Right cardiac atrium (tissue), 5 donors: ENCODE measurements around the gene GTF3C1. TPM values are rescaled to one million over a fixed set of nuclear protein-coding genes. Genes with fewer than 3 reads are reported as not detected.
"Not testable (repeated sequence)": the region's sequence is repeated elsewhere in the genome, so short reads cannot be mapped to it uniquely, and the experiment has no call there.

Experiments
- ATAC-seq, 2 donors: fragments of 200-7000 bp; cut with Tn5 transposase; one replicate each; pipeline versions ENCODE4 v1.8.0 to v1.9.1; 2020; ENCODE audit warnings: moderate library complexity in 2 of 2, mild to moderate bottlenecking in 1 of 2
- DNase-seq, 3 donors: peaks; one replicate each; pipeline ENCODE4 v3.0.0-alpha.2; 2020
- H3K27ac ChIP-seq: one replicate; pipeline ENCODE4 v1.5.1; 2013; ENCODE audit warnings: mild to moderate bottlenecking, low read length, control low read depth, moderate library complexity
- H3K27me3 ChIP-seq: one replicate; pipeline ENCODE4 v1.6.1; 2013; ENCODE audit not compliant: control insufficient read depth, insufficient read depth
- H3K4me1 ChIP-seq: one replicate; pipeline ENCODE4 v1.6.1; 2013; ENCODE audit warnings: low read length; ENCODE audit not compliant: control insufficient read depth, insufficient read depth
- H3K4me3 ChIP-seq: one replicate; pipeline ENCODE4 v1.5.1; 2013; ENCODE audit warnings: low read length, control low read depth
- H3K9me3 ChIP-seq: one replicate; pipeline ENCODE4 v1.6.1; 2013; ENCODE audit warnings: low read length; ENCODE audit not compliant: control insufficient read depth
- WGBS: extraction: QIAGEN DNeasy Blood & Tissue Kit; methylation state at CpG from one replicate; pipeline ENCODE4 v1.1.7; 2013; 5-methylcytosine and 5-hydroxymethylcytosine counted together
- intact Hi-C, 4 donors: fragments of 100-400 bp; cut with DNase I; formaldehyde crosslinking; loops; one replicate each; pipeline versions ENCODE4 v1.11.0 to v1.14.0; 2022 to 2023
- polyA plus RNA-seq: library from polyadenylated mRNA; stranded (reverse); fragments of 200-250 nt; gene quantifications from one replicate; pipeline ENCODE4 v1.2.3, GENCODE V29; 2013
- total RNA-seq, 4 donors: library from RNA; stranded (reverse); fragmentation: NEBNext Ultra II Directional; extraction: Animal tissue kit (Norgen Biotek cat#: 25700); gene quantifications; one replicate each; pipeline ENCODE4 v1.2.1, GENCODE V29; 2021
- donor health status: healthy with polysubstance abuse.
- donor health status: DM: no; HTN: yes; CAD: no.
- donor health status: DM: no; HTN: no; CAD: no.
- donor health status: DM: no; HTN: yes; CAD: no; lungs with severe emphysema.
- donor health status: DM: yes; HTN: yes; CAD: no.

Gene GTF3C1
- total and polyA plus RNA-seq, 5 donors = 49.0 to 58.6 (median 56.6) TPM

GRCh38 chr16:27437946-27438345 lies 111.8 kb downstream of the GTF3C1 start:
- Histone ChIP-seq H3K9me3 (no peaks in the 10 kb centered on the region), H3K27ac (no peak overlapping the region), H3K4me3 (no peak overlapping the region), H3K4me1 (no peaks in the 10 kb centered on the region), H3K27me3 (no peaks in the 10 kb centered on the region)
- no peak for ATAC-seq
- 94% methylated on average over 6 of the region's 6 CpGs for WGBS
- no peak for DNase-seq
- intact Hi-C loops = no loop called here

- 88% methylated on average over 9 of the region's 9 CpGs for WGBS
- Histone ChIP-seq H3K4me1 (no peaks in the 10 kb centered on the region), H3K27ac (no peak overlapping the region), H3K9me3 (no peaks in the 10 kb centered on the region), H3K27me3 (no peaks in the 10 kb centered on the region), H3K4me3 (no peak overlapping the region)
- DNase-seq = peak in 1 of 3 donors; percentile 41
- ATAC-seq = no peak
- intact Hi-C loops = no loop called here
Observed at GRCh38 chr16:27436921-27437650, 112.6 kb downstream of the GTF3C1 start.

GRCh38 chr16:27436065-27436464 lies 113.6 kb downstream of the GTF3C1 start:
- DNase-seq = peak in 1 of 3 donors; percentile 17

GRCh38 chr16:27435146-27435545 lies 114.6 kb downstream of the GTF3C1 start:
- H3K27me3 ChIP-seq, H3K4me3 ChIP-seq, H3K27ac ChIP-seq, ATAC-seq, intact Hi-C loops, H3K4me1 ChIP-seq, H3K9me3 ChIP-seq: not testable (repeated sequence)
- peak in 1 of 3 donors; percentile 7 for DNase-seq
- WGBS = 93% methylated on average over 5 of the region's 5 CpGs

More at GRCh38 chr16:27436065-27436464, 113.6 kb downstream of the GTF3C1 start:
- WGBS = 91% methylated on average over 8 of the region's 8 CpGs
- intact Hi-C loops = no loop called here
- H3K27me3 ChIP-seq = no peaks in the 10 kb centered on the region
- H3K4me3 ChIP-seq = no peak overlapping the region
- ATAC-seq = no peak
- H3K27ac ChIP-seq = no peak overlapping the region
- no peaks in the 10 kb centered on the region for H3K4me1 ChIP-seq
- H3K9me3 ChIP-seq = no peaks in the 10 kb centered on the region

GRCh38 chr16:27434141-27435051 lies 115.3 kb downstream of the GTF3C1 start:
- no peak overlapping the region for H3K27ac ChIP-seq
- H3K4me1 ChIP-seq = no peaks in the 10 kb centered on the region
- H3K4me3 ChIP-seq = no peak overlapping the region
- no peaks in the 10 kb centered on the region for H3K9me3 ChIP-seq
- peak in 1 of 3 donors; percentile 24 for DNase-seq
- WGBS = 91% methylated on average over 16 of the region's 16 CpGs
- intact Hi-C loops = no loop called here
- ATAC-seq = no peak
- H3K27me3 ChIP-seq = no peaks in the 10 kb centered on the region

- DNase-seq = peak in 1 of 3 donors; percentile 7
- intact Hi-C loops = no loop called here
- no peaks in the 10 kb centered on the region for H3K9me3 ChIP-seq
- WGBS = 64% methylated on average over 8 of the region's 8 CpGs
- H3K4me3 ChIP-seq = no peak overlapping the region
- ATAC-seq = no peak
- H3K27ac ChIP-seq = no peak overlapping the region
- H3K4me1 ChIP-seq = no peaks in the 10 kb centered on the region
- no peaks in the 10 kb centered on the region for H3K27me3 ChIP-seq
Observed at GRCh38 chr16:27433636-27434035, 116.1 kb downstream of the GTF3C1 start.

GRCh38 chr16:27433191-27433590 lies 116.5 kb downstream of the GTF3C1 start:
- H3K27me3 ChIP-seq, H3K9me3 ChIP-seq, H3K4me3 ChIP-seq, ATAC-seq, H3K27ac ChIP-seq, H3K4me1 ChIP-seq, intact Hi-C loops: not testable (repeated sequence)
- peak in 1 of 3 donors; percentile 3 for DNase-seq
- WGBS = 74% methylated on average over 5 of the region's 5 CpGs

GRCh38 chr16:27432558-27432957 lies 117.2 kb downstream of the GTF3C1 start:
- intact Hi-C loops = no loop called here
- 46% methylated on average over 6 of the region's 6 CpGs for WGBS
- H3K27ac ChIP-seq = no peak overlapping the region
- DNase-seq (no peak), ATAC-seq (no peak)
- no peaks in the 10 kb centered on the region for H3K9me3 ChIP-seq
- H3K27me3 ChIP-seq = no peaks in the 10 kb centered on the region
- no peak overlapping the region for H3K4me3 ChIP-seq
- no peaks in the 10 kb centered on the region for H3K4me1 ChIP-seq

GRCh38 chr16:27431773-27432532 lies 117.8 kb downstream of the GTF3C1 start:
- ATAC-seq (no peak), DNase-seq (no peak)
- H3K4me1 ChIP-seq = no peaks in the 10 kb centered on the region
- no peak overlapping the region for H3K4me3 ChIP-seq
- 76% methylated on average over 15 of the region's 15 CpGs for WGBS
- no peak overlapping the region for H3K27ac ChIP-seq
- H3K27me3 ChIP-seq = no peaks in the 10 kb centered on the region
- intact Hi-C loops = no loop called here
- no peaks in the 10 kb centered on the region for H3K9me3 ChIP-seq

- H3K27ac ChIP-seq = no peak overlapping the region
- WGBS = 79% methylated on average over 10 of the region's 10 CpGs
- ATAC-seq (no peak), DNase-seq (no peak)
- no peak overlapping the region for H3K4me3 ChIP-seq
- intact Hi-C loops = no loop called here
- no peaks in the 10 kb centered on the region for H3K27me3 ChIP-seq
- no peaks in the 10 kb centered on the region for H3K9me3 ChIP-seq
- H3K4me1 ChIP-seq = no peaks in the 10 kb centered on the region
Observed at GRCh38 chr16:27430923-27431484, 118.7 kb downstream of the GTF3C1 start.
